Activated CD8-positive, alpha-beta T cell treated with anti-CD3 and anti-CD28 coated beads for 36 hours (primary cell): ENCODE measurements around the gene S100G. TPM values are rescaled to one million over a fixed set of nuclear protein-coding genes. Genes with fewer than 3 reads are reported as not detected.

Experiments
- ATAC-seq: fragments of 200-7000 bp; cut with Tn5 transposase; one replicate; pipeline ENCODE4 v1.10.0; 2021; ENCODE audit warnings: mild to moderate bottlenecking, moderate library complexity
- CTCF ChIA-PET: fragments of 350-600 bp; sonication (Branson Sonifier 250); formaldehyde crosslinking; loops from one replicate; lab custom pipeline; 2021; ENCODE audit warnings: antibody characterized with exemption; lab: Charles Lee
- POLR2A ChIA-PET: fragments of 350-600 bp; sonication (Branson Sonifier 250); formaldehyde crosslinking; loops from one replicate; lab custom pipeline; 2021; ENCODE audit warnings: antibody characterized with exemption; lab: Charles Lee
- DNase-seq: peaks from one replicate; pipeline ENCODE4 v3.0.0-alpha.2; 2020
- H3K27ac Mint-ChIP-seq: one replicate; pipeline ENCODE4 v1.8.0; 2021; ENCODE audit warnings: mild to moderate bottlenecking, mixed read lengths
- H3K27me3 Mint-ChIP-seq: one replicate; pipeline ENCODE4 v1.8.0; 2021; ENCODE audit warnings: mixed read lengths
- H3K36me3 Mint-ChIP-seq: one replicate; pipeline ENCODE4 v1.8.0; 2021; ENCODE audit warnings: low read depth, mixed read lengths
- H3K4me1 Mint-ChIP-seq: one replicate; pipeline ENCODE4 v1.8.0; 2021; ENCODE audit warnings: low read depth, mixed read lengths
- H3K4me3 Mint-ChIP-seq: one replicate; pipeline ENCODE4 v1.8.0; 2021; ENCODE audit warnings: mild to moderate bottlenecking, moderate library complexity, mixed read lengths
- H3K9me3 Mint-ChIP-seq: one replicate; pipeline ENCODE4 v1.8.0; 2021; ENCODE audit warnings: mixed read lengths
- CTCF ChIP-seq: fragments of 200-600 bp; IDR thresholded peaks from one replicate; pipeline ENCODE4 v1.8.0; 2022; ENCODE audit warnings: antibody characterized with exemption, mild to moderate bottlenecking
- intact Hi-C: fragments of 100-400 bp; cut with micrococcal nuclease; formaldehyde crosslinking; loops from one replicate; pipeline ENCODE4 v1.10.0; 2022
- total RNA-seq, 2 experiments: library from RNA; stranded (reverse); gene quantifications; one replicate each; pipeline ENCODE4 v1.2.3, GENCODE V29; 2021

S100G gene
- total RNA-seq, 2 experiments from 2014 or later: not detected

DNA sequence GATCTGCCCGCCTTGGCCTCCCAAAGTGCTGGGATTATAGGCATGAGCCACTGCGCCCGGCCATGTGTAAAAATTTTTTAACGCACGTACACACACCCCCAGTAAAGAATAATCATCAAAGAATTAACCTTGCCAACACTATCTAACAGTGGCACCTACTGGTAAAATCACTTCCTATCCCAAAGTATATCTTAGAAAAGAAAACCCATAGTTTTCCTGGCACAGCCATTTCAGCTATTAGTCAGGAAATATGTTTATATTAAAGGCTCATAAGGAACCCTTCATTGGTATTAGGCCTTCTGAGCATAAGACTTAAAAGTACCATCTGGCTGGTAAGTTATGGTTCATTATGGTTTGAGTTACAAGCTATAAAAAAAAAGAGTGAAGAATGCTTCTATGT lies 14.1 kb downstream of the S100G start:
- Mint-ChIP-seq H3K27me3 (no peaks in the 10 kb centered on the region), H3K27ac (no peak overlapping the region), H3K4me3 (no peak overlapping the region), H3K4me1 (peaks cover 2% of the 10 kb centered on the region), H3K36me3 (peaks cover 2% of the 10 kb centered on the region), H3K9me3 (no peaks in the 10 kb centered on the region)
- TF ChIP-seq CTCF: no peak
- no peak for ATAC-seq
- intact Hi-C loops: no loop called here
- DNase-seq: no peak
- CTCF ChIA-PET: interaction anchor here (1.0 to 1.7 kb wide), 2 partner anchors 31 to 219 kb away, joined by 3 to 4 read pairs; no protein-coding TSS in a partner anchor
- POLR2A ChIA-PET: no interaction called here

DNA sequence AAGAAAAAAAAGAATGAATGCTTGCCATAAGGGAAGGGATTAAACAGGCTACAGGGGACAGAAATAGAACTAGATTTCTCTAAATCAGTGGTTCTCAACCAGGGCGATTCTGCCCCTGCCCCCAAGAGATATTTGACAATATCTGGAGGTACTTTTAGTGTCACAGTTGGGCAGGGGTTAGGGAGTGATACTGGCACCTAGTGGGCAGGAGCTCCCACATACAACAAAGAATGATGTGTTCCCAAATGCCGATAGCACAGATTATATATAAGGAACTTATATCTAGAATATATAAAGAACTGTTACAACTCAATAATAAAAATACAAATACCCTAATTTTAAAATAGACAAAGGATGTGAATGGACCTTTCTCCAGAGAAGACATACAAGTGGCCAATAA lies 14.7 kb downstream of the S100G start:
- peaks cover 2% of the 10 kb centered on the region for H3K4me1 Mint-ChIP-seq
- no peak overlapping the region for H3K4me3 Mint-ChIP-seq
- DNase-seq: no peak
- peaks cover 3% of the 10 kb centered on the region for H3K36me3 Mint-ChIP-seq
- ChIA-PET POLR2A (no interaction called here), CTCF (interaction anchor here (1.1 kb wide), 1 partner anchor 220 kb away, joined by 3 read pairs; no protein-coding TSS in a partner anchor)
- H3K27me3 Mint-ChIP-seq: no peaks in the 10 kb centered on the region
- no peak for TF ChIP-seq CTCF
- intact Hi-C loops: no loop called here
- H3K9me3 Mint-ChIP-seq: no peaks in the 10 kb centered on the region
- no peak for ATAC-seq
- H3K27ac Mint-ChIP-seq: no peak overlapping the region

DNA sequence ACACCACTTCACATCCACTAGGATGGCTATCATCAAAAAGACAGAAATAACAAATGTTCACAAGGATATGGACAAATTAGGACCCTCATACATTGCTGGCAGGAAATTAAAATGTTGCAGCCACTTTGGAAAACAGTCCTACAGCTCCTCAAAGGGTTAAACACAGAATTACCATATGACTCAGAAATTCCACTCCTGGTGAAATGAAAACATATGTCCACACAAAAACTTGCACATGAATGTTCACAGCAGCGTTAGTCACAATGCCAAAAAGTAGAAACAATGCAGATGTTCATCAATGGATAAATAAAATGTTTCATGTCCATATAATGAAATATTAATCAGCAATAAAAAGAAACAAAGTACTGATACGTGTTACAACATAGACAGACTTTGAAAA lies 15.1 kb downstream of the S100G start:
- CTCF ChIA-PET: interaction anchor here (0.8 to 1.1 kb wide), 2 partner anchors 220 to 228 kb away, joined by 3 read pairs; no protein-coding TSS in a partner anchor
- POLR2A ChIA-PET: no interaction called here
- H3K4me1 Mint-ChIP-seq: peaks cover 2% of the 10 kb centered on the region
- no peaks in the 10 kb centered on the region for H3K9me3 Mint-ChIP-seq
- H3K36me3 Mint-ChIP-seq: peaks cover 3% of the 10 kb centered on the region
- DNase-seq: no peak
- H3K4me3 Mint-ChIP-seq: no peak overlapping the region
- H3K27ac Mint-ChIP-seq: no peak overlapping the region
- intact Hi-C loops: no loop called here
- ATAC-seq: no peak
- no peak for TF ChIP-seq CTCF
- no peaks in the 10 kb centered on the region for H3K27me3 Mint-ChIP-seq

GRCh38 chrX:16666541-16666940 lies 16.6 kb downstream of the S100G start:
- no peak for TF ChIP-seq CTCF
- Mint-ChIP-seq H3K4me3 (no peak overlapping the region), H3K9me3 (no peaks in the 10 kb centered on the region), H3K4me1 (peaks cover 2% of the 10 kb centered on the region), H3K27ac (no peak overlapping the region), H3K36me3 (peaks cover 3% of the 10 kb centered on the region), H3K27me3 (no peaks in the 10 kb centered on the region)
- DNase-seq: no peak
- CTCF ChIA-PET: no interaction called here
- no peak for ATAC-seq
- intact Hi-C loops: no loop called here
- POLR2A ChIA-PET: no interaction called here

- DNase-seq: peak; percentile 26
- H3K27ac Mint-ChIP-seq: no peak overlapping the region
- peaks cover 3% of the 10 kb centered on the region for H3K36me3 Mint-ChIP-seq
- intact Hi-C loops: loop anchor here (10.0 kb wide), 1 partner anchor 226 kb away; no protein-coding TSS in a partner anchor
- ChIA-PET POLR2A (no interaction called here), CTCF (interaction anchor here (0.7 to 1.6 kb wide), 4 partner anchors 227 to 1146 kb away, joined by 3 to 6 read pairs (median 4); no protein-coding TSS in a partner anchor)
- H3K4me1 Mint-ChIP-seq: no peaks in the 10 kb centered on the region
- no peak for ATAC-seq
- TF ChIP-seq CTCF: peak; percentile 16
- H3K9me3 Mint-ChIP-seq: no peaks in the 10 kb centered on the region
- no peak overlapping the region for H3K4me3 Mint-ChIP-seq
- no peaks in the 10 kb centered on the region for H3K27me3 Mint-ChIP-seq
Measured at GRCh38 chrX:16671005-16671404, 21.0 kb downstream of the S100G start.
